ENCODE data around the gene SLC25A38.

Gene SLC25A38

DNA sequence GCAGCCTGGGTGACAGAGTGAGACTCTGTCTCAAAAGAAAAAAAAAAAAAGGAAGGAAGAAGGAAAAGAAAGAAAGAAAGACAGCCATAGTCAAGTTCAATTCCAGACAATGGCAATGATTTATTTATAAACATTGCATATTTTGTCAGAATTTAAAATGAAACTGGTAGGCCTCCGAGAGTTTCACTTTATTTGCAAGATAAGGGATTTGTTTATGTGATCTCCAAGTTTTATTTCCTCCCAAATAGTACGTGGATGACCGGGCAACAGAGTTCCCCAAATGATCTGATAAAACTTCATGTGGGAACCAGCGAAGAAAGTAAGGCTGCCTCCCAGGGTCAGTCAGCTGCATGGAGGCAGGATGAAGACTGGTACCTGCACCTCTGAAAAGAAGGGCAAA is 55.7 kb downstream of the SLC25A38 start:
- DNase-seq: no peak

DNA sequence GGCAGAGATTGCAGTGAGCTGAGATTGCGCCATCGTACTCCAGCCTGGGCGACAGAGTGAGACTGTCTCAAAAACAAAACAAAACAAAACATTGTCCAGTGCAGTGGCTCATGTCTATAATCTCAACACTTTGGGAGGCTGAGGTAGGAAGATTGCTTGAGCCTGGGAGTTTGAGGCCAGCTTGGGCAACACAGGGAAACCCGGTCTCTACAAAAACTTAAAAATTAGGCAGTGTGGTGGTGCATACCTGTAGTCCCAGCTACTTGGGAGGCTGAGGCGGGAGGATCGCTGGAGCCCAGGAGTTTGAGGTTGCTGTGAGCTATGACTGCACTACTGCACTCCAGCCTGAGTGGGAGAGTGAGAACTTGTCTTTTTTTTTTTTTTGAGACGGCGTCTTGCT is 57.1 kb downstream of the SLC25A38 start:
- DNase-seq: no peak

DNA sequence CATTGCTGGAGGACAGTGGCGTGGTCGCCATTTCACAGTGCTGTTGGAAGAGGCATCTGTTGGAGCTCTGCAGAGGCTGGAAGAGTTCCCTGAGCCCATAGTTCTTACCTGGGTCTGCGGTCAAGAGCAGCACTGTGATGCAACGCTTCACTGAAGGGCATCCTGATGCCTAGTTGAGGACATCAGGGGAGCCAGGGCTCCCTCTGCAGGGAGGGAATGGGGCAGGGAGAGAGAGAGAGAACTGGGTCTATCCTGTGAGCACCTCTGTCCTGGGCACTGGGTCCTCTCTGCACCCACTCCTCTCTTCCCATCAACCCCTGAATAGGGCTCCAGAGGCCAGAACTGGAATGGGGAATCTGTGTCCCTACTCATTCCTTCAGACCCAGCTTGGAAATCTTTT is 60.4 kb downstream of the SLC25A38 start:
- no peak for DNase-seq

DNA sequence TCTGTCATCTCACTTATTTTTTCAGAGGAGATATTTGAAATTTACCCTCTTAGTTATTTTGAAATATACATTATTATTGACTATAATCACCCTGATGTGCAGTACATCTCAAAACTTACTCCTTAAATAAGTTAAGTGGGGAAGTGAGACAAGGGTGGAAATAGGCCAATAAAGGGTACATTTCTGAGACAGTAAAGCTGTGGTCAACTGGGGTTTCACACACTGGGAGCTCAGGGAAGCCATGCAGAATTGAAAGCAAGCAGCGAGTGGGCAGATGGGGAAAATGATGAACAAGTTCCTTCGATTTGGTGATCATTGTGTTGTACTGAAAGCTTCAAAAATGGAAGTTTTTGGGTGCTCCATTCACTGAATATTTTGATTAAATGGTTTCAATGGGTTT is 62.8 kb downstream of the SLC25A38 start:
- DNase-seq: no peak

DNA sequence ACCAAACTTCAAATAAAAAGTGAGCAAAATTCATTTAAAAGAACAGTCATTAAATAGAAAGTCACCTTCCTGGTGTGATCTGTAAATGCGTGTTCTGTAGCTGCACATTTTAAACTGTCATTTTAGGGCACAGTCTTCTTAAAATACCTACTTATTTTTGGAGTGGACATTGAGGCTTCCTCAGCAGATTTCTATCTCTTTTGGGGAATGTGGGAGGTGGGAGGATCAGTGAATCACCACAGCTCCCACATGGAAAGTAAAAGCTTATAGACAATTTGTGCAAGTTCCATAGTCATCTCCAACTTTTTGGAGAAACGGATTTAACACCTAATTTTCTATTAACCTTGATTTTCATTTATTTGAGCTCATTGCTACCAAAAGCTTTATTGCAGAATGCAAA is 63.3 kb downstream of the SLC25A38 start:
- no peak for DNase-seq

Measured in SHP77 (cell line).